RWPE2 (cell line): ENCODE data around the gene HOXB7.

Source experiments
- ATAC-seq: fragments of 200-7000 bp; cut with Tn5 transposase; 3 replicates; pipeline ENCODE4 v1.9.1; 2021; ENCODE audit warnings: low read depth
- DNase-seq: peaks from one replicate; pipeline ENCODE4 v3.0.0-alpha.2; 2020; ENCODE audit warnings: low spot score
- H3K27ac ChIP-seq: fragments of 450-650 bp; 2 replicates; pipeline ENCODE4 v1.5.1; 2017; ENCODE audit warnings: mild to moderate bottlenecking; ENCODE audit not compliant: poor library complexity, severe bottlenecking
- H3K27me3 ChIP-seq: fragments of 250-450 bp; sonication (Bioruptor Pico); 2 replicates; pipeline ENCODE4 v1.5.1; 2021; ENCODE audit warnings: mild to moderate bottlenecking, moderate library complexity; ENCODE audit not compliant: insufficient read depth, poor library complexity, severe bottlenecking
- H3K36me3 ChIP-seq: fragments of 250-450 bp; sonication (Bioruptor Pico); 2 replicates; pipeline ENCODE4 v1.5.1; 2020; ENCODE audit warnings: low read depth, mild to moderate bottlenecking, moderate library complexity
- H3K4me1 ChIP-seq: fragments of 250-450 bp; sonication (Bioruptor Pico); 2 replicates; pipeline ENCODE4 v1.5.1; 2021; ENCODE audit warnings: mild to moderate bottlenecking, moderate library complexity; ENCODE audit not compliant: insufficient read depth, poor library complexity, severe bottlenecking
- H3K4me3 ChIP-seq: fragments of 250-450 bp; sonication (Bioruptor Pico); 2 replicates; pipeline ENCODE4 v1.5.1; 2021; ENCODE audit warnings: mild to moderate bottlenecking, moderate library complexity; ENCODE audit not compliant: severe bottlenecking
- H3K9me3 ChIP-seq: fragments of 250-450 bp; sonication (Bioruptor Pico); 2 replicates; pipeline ENCODE4 v1.5.1; 2021; ENCODE audit warnings: mild to moderate bottlenecking, moderate library complexity; ENCODE audit not compliant: severe bottlenecking
- TF ChIP-seq, protein P1 (sequence below): fragments of 450-650 bp; IDR thresholded peaks from one replicate; pipeline ENCODE4 v1.5.1; 2017; ENCODE audit warnings: mild to moderate bottlenecking, moderate library complexity; ENCODE audit not compliant: poor library complexity, severe bottlenecking

Gene HOXB7

DNA sequence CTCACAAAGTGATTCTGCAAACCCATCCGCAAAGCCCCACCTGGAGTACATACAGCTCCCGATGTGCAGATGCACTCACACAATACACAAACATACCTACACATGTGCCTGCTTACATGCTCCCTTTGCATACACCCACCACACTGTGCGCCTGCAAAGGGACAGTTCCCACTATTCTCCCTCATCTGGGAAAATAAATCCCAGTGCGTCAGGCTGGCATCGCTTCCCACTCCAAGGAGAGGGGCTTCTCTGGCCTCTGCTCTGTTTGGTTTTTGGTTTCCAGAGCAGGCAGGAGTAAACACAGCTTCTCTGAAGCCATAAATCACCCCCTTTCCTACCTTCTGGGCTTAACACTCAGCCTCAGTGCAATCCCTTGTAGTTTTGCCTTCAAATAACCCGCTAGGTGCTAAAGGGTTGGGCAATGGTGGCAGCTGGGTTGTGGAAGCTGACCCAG is 47.4 kb downstream of the HOXB7 start:
- no peak for ATAC-seq
- DNase-seq: no peak
- Histone ChIP-seq H3K27me3 (no peaks in the 10 kb centered on the region), H3K4me1 (no peaks in the 10 kb centered on the region), H3K36me3 (peaks cover 3% of the 10 kb centered on the region; the same call in 1 of the 2 replicates), H3K4me3 (no peak overlapping the region), H3K9me3 (no peaks in the 10 kb centered on the region), H3K27ac (no peak overlapping the region)
- TF ChIP-seq, protein P1, sequence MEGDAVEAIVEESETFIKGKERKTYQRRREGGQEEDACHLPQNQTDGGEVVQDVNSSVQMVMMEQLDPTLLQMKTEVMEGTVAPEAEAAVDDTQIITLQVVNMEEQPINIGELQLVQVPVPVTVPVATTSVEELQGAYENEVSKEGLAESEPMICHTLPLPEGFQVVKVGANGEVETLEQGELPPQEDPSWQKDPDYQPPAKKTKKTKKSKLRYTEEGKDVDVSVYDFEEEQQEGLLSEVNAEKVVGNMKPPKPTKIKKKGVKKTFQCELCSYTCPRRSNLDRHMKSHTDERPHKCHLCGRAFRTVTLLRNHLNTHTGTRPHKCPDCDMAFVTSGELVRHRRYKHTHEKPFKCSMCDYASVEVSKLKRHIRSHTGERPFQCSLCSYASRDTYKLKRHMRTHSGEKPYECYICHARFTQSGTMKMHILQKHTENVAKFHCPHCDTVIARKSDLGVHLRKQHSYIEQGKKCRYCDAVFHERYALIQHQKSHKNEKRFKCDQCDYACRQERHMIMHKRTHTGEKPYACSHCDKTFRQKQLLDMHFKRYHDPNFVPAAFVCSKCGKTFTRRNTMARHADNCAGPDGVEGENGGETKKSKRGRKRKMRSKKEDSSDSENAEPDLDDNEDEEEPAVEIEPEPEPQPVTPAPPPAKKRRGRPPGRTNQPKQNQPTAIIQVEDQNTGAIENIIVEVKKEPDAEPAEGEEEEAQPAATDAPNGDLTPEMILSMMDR: no peak

DNA sequence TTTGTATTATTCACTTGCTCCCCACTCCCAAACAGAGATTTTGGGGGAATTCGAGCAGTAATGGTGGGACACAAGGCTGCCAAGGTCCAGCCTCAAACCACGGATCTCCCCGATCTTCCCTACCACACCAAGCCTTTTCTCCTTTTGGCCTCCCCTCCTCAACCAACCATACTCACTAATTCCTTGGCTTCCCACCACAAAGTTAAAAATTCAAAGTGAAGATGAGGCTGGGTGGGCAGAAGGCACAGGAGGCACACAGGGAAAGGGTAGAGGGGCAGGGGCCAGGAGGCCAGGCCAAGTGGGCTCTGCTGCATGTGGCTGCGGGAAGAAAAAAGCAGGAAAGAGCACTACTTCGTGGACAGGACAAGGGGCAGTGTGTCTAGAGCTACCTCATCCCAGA is 47.9 kb downstream of the HOXB7 start:
- H3K36me3 ChIP-seq: peaks cover 3% of the 10 kb centered on the region; the same call in 1 of the 2 replicates
- no peaks in the 10 kb centered on the region for H3K4me1 ChIP-seq
- H3K27me3 ChIP-seq: no peaks in the 10 kb centered on the region
- H3K27ac ChIP-seq: no peak overlapping the region
- no peaks in the 10 kb centered on the region for H3K9me3 ChIP-seq
- no peak for DNase-seq
- no peak for ATAC-seq
- H3K4me3 ChIP-seq: no peak overlapping the region
- TF ChIP-seq, protein P1: no peak

DNA sequence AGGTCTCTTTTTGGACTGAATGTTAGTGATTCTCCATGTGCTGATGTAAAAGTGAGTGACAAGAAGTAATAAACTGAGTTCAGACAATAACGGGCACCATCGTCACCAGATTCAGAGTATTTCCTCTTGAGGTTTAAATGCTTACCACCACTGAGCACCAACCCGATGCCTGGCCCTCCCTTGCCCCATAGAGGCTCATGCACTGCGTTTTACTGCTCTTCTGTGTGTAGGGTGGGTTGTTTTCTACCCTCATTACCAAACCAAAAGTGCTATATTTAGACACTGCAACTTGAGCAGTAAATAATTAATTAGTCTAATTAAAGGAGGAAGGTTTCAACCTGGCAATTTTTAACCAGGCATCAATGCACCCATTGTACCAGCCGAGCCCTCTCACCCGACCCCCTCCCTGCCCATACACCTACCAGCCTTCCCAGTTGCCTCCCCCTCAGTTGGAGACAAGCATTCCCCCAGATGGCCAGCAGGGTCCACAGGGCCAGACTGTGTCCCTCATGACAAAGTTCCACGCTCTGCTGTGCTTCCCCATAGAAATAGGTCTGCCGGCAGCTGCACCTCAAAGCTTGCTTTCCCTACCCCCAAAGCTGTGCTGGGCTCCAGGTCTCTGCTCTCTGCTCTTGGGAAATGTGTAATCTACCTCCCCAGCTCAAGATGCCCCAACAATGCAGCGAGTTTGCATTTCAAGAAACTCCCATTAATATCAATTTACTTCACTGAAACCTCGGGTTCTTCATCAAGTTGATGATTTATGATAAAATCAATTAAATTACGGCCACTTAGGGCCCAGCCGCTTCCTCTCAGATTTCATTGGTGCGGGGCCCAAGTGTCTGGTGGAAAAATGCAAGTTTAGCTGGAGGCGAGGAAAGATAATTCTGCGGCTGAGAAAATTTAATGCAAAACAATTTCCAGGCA is 48.7 kb downstream of the HOXB7 start:
- peaks cover 3% of the 10 kb centered on the region; the same call in 1 of the 2 replicates for H3K36me3 ChIP-seq
- no peak overlapping the region for H3K27ac ChIP-seq
- TF ChIP-seq, protein P1: no peak
- no peaks in the 10 kb centered on the region for H3K9me3 ChIP-seq
- no peaks in the 10 kb centered on the region for H3K27me3 ChIP-seq
- H3K4me3 ChIP-seq: no peak overlapping the region
- DNase-seq (no peak), ATAC-seq (no peak)
- peaks cover under 1% of the 10 kb centered on the region for H3K4me1 ChIP-seq

DNA sequence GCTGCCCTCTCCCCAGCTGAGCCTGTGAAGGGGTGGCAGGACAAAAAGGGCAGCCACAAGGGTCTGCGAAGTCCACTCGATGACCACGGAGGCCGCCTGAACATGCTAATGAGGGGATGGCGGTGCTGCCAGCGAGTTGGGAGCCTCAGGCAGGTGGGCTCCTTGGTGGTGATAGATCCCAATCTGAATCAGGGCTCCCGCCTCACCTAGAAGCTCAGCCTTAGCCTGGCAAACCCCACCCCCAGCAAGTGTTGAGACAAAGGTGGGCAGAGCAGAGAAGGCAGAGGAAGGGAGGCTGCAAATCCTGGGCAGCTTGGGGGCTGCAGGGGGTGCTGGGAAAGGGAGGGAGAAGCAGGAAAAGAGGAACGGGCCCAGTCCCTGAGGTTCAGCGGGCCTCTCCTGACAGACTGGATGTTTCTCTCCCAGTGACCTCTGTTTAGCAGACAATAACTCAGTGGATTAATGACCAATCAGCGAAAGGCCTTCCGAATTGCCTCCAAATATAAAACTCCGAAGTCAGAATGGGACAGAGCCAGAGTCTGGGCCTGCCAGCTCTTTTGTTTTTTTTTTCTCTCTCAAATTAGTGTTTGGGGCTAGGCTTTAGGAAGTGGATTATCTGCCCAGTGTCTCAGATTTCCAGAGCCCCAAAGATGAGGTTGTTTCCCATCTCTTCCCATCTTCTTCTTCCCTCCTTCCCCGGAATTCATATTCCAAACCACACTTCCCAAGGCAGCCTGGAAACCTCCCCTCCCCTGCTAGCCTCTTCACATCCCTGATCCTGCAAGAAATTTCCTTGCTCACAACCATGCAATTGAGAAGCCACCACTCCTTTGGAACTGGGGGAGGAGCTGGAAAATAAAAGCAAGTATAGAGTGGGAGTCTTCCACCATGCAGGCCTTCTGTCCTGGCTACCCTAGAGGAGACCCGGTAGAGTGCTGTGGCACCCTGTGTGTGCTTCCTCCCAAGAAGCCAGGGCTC is 50.7 kb downstream of the HOXB7 start:
- ATAC-seq: no peak
- Histone ChIP-seq H3K27me3 (no peaks in the 10 kb centered on the region), H3K27ac (no peak overlapping the region), H3K4me3 (no peak overlapping the region), H3K4me1 (peaks cover 15% of the 10 kb centered on the region), H3K36me3 (peaks cover 3% of the 10 kb centered on the region; the same call in 1 of the 2 replicates), H3K9me3 (no peaks in the 10 kb centered on the region)
- TF ChIP-seq, protein P1: no peak
- no peak for DNase-seq
